ENCODE data around the gene KRTAP10-3.
"Not testable (repeated sequence)": the region's sequence is repeated elsewhere in the genome, so short reads cannot be mapped to it uniquely, and the experiment has no call there.

The KRTAP10-3 gene

DNA sequence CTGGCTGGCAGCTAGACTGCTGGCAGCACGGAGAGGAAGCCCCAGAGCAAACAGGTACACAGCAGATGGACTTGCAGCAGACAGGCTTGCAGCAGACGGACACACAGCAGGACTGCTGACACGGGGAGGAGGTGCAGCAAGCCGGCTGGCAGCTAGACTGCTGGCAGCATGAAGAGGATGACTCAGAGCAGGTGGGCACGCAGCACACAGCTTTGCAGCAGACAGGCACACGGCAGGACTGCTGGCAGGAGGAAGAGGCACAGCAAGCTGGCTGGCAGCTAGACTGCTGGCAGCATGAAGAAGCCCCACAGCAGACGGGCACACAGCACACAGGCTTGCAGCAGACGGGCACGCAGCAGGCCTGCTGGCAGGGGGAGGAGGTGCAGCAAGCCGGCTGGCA lies 7.8 kb downstream of the KRTAP10-3 start:
- TF ChIP-seq, protein P1, sequence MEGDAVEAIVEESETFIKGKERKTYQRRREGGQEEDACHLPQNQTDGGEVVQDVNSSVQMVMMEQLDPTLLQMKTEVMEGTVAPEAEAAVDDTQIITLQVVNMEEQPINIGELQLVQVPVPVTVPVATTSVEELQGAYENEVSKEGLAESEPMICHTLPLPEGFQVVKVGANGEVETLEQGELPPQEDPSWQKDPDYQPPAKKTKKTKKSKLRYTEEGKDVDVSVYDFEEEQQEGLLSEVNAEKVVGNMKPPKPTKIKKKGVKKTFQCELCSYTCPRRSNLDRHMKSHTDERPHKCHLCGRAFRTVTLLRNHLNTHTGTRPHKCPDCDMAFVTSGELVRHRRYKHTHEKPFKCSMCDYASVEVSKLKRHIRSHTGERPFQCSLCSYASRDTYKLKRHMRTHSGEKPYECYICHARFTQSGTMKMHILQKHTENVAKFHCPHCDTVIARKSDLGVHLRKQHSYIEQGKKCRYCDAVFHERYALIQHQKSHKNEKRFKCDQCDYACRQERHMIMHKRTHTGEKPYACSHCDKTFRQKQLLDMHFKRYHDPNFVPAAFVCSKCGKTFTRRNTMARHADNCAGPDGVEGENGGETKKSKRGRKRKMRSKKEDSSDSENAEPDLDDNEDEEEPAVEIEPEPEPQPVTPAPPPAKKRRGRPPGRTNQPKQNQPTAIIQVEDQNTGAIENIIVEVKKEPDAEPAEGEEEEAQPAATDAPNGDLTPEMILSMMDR (IDR thresholded peaks at IDR 0.05; ENCODE audit: insufficient read depth, low read length, poor library complexity, severe bottlenecking), result no peak
- TF ChIP-seq EZH2phosphoT487 (conservative IDR thresholded peaks at IDR 0.05; ENCODE audit: low read length), result no peak
- H3K36me3 ChIP-seq (ENCODE audit: low read length), result 0 out of 2 replicates have a peak, but pooled peaks cover 4% of the 10 kb centered on the region
- H3K79me2 ChIP-seq (ENCODE audit: insufficient read depth, low read length), result no peaks in the 10 kb centered on the region
- no peaks in the 10 kb centered on the region for H3K9me2 ChIP-seq (replicated peaks; ENCODE audit: insufficient read depth, low read length)
- no peak overlapping the region for H2AFZ ChIP-seq (ENCODE audit: low read depth, low read length, severe bottlenecking)
- 0 out of 2 replicates have a peak, but pooled peaks cover 3% of the 10 kb centered on the region for H3K9me3 ChIP-seq (ENCODE audit: insufficient read depth, low read length)
- H3K4me3 ChIP-seq (ENCODE audit: insufficient read depth, low read length, poor library complexity, severe bottlenecking), result no peak overlapping the region
- no peak overlapping the region for H3K9ac ChIP-seq (ENCODE audit: low read length)
- H3K4me2 ChIP-seq (ENCODE audit: low read depth, low read length, poor library complexity, severe bottlenecking), result no peak overlapping the region
- H4K20me1 ChIP-seq (ENCODE audit: low read depth, low read length), result no peaks in the 10 kb centered on the region
- no peak overlapping the region for H3K27ac ChIP-seq (ENCODE audit: low read depth, low read length)
- no peaks in the 10 kb centered on the region for H3F3A ChIP-seq (ENCODE audit: insufficient read depth)
- no peaks in the 10 kb centered on the region for H3K27me3 ChIP-seq (ENCODE audit: low read length)

DNA sequence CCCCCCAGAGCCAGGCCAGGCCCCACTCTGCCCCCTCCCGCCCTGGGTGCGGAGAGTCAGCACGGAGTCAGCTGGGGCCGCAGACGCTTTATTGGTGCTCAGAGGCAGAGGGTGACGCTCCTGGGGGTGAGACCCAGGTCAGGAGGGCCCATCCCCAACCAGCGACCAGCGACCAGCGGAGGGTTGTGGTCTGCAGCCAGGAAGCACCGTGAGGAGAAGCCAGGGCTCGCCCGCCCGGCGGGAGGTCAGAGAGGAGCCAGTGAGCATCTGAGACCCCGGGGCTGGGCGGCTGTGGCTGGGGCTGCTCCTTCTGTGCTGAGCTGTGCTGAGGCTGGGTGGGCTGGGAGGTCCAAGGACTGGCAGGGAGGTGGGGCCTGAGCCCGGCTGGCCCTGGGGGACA lies 8.3 kb downstream of the KRTAP10-3 start:
- not testable (repeated sequence) for H3K4me2 ChIP-seq (ENCODE audit: low read depth, low read length, poor library complexity, severe bottlenecking); H3K27ac ChIP-seq (ENCODE audit: low read depth, low read length); H3K27me3 ChIP-seq (ENCODE audit: low read length); H3K9ac ChIP-seq (ENCODE audit: low read length); H3K9me3 ChIP-seq (ENCODE audit: insufficient read depth, low read length); H2AFZ ChIP-seq (ENCODE audit: low read depth, low read length, severe bottlenecking); H3K9me2 ChIP-seq (replicated peaks; ENCODE audit: insufficient read depth, low read length); H3K79me2 ChIP-seq (ENCODE audit: insufficient read depth, low read length); H3K36me3 ChIP-seq (ENCODE audit: low read length); H3K4me3 ChIP-seq (ENCODE audit: insufficient read depth, low read length, poor library complexity, severe bottlenecking); H3F3A ChIP-seq (ENCODE audit: insufficient read depth); H4K20me1 ChIP-seq (ENCODE audit: low read depth, low read length)

DNA sequence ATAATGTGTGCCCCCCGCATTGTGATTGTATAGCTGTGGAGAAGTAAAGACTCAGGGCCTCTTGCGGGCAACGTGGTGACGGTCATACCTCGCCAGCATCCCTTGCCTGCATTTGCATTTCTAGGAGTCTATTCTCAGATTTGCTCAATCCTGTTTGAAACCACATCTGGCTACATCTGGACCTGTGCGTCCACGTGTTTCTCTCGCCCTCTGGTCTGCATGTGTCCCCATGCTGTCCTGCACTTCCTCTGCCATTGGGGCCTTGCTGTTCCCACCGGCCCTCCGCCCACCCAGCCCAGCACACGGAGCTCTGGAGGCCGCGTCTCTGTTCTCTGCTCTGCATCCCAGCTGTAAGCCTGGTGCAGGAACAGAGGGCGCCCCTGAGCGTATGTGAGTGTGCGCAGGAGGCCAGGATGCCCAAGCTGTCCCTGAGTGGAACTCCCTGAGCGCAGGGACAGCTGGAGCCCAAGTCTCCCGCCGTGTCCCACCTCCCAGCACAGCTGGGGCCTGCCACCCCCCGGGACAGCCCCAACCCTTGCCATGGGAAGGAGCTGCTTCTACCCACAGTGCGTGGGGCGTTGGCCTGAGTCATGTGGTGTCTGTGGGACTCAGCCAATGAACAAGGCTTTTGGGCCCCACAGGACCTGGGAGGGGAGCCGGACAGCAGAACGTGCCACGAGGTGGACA lies 8.9 kb downstream of the KRTAP10-3 start:
- no peak overlapping the region for H2AFZ ChIP-seq (ENCODE audit: low read depth, low read length, severe bottlenecking)
- no peaks in the 10 kb centered on the region for H4K20me1 ChIP-seq (ENCODE audit: low read depth, low read length)
- H3K9me3 ChIP-seq (ENCODE audit: insufficient read depth, low read length), result 0 out of 2 replicates have a peak, but pooled peaks cover 3% of the 10 kb centered on the region
- H3K27ac ChIP-seq (ENCODE audit: low read depth, low read length), result no peak overlapping the region
- 0 out of 2 replicates have a peak, but pooled peaks cover 4% of the 10 kb centered on the region for H3K36me3 ChIP-seq (ENCODE audit: low read length)
- no peaks in the 10 kb centered on the region for H3F3A ChIP-seq (ENCODE audit: insufficient read depth)
- no peaks in the 10 kb centered on the region for H3K79me2 ChIP-seq (ENCODE audit: insufficient read depth, low read length)
- no peaks in the 10 kb centered on the region for H3K9me2 ChIP-seq (replicated peaks; ENCODE audit: insufficient read depth, low read length)
- H3K9ac ChIP-seq (ENCODE audit: low read length), result no peak overlapping the region
- no peak overlapping the region for H3K4me3 ChIP-seq (ENCODE audit: insufficient read depth, low read length, poor library complexity, severe bottlenecking)
- no peaks in the 10 kb centered on the region for H3K27me3 ChIP-seq (ENCODE audit: low read length)
- TF ChIP-seq EZH2phosphoT487 (conservative IDR thresholded peaks at IDR 0.05; ENCODE audit: low read length), result no peak
- TF ChIP-seq, protein P1 (IDR thresholded peaks at IDR 0.05; ENCODE audit: insufficient read depth, low read length, poor library complexity, severe bottlenecking), result no peak
- no peak overlapping the region for H3K4me2 ChIP-seq (ENCODE audit: low read depth, low read length, poor library complexity, severe bottlenecking)

DNA sequence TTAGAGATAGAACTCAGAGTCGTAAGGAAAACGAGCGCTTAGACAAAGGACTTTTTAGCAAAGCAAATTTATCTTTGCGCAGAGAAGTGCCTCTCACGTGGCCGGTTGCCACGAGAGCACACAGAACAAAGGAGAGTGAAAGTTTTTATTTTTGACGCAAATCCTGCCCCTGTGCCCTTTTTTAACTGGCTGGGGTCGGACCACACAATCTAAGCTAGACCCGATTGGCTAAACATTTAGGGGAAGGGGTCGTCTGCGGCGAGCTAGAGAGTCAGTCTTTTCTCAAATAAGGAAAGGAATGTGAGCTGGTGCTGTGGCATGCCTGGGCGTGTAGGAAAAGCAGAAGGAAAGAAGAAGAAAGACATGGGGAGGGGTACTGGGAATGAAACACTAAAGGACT lies 9.7 kb downstream of the KRTAP10-3 start:
- Histone ChIP-seq H3K4me2 (ENCODE audit: low read depth, low read length, poor library complexity, severe bottlenecking) (no peak overlapping the region), H3K9me3 (ENCODE audit: insufficient read depth, low read length) (0 out of 2 replicates have a peak, but pooled peaks cover 3% of the 10 kb centered on the region), H3F3A (ENCODE audit: insufficient read depth) (no peaks in the 10 kb centered on the region), H3K79me2 (ENCODE audit: insufficient read depth, low read length) (no peaks in the 10 kb centered on the region), H3K4me3 (ENCODE audit: insufficient read depth, low read length, poor library complexity, severe bottlenecking) (no peak overlapping the region), H3K9me2 (replicated peaks; ENCODE audit: insufficient read depth, low read length) (no peaks in the 10 kb centered on the region), H4K20me1 (ENCODE audit: low read depth, low read length) (no peaks in the 10 kb centered on the region), H3K36me3 (ENCODE audit: low read length) (0 out of 2 replicates have a peak, but pooled peaks cover 4% of the 10 kb centered on the region), H3K27me3 (ENCODE audit: low read length) (no peaks in the 10 kb centered on the region), H3K9ac (ENCODE audit: low read length) (no peak overlapping the region), H3K27ac (ENCODE audit: low read depth, low read length) (no peak overlapping the region), H2AFZ (ENCODE audit: low read depth, low read length, severe bottlenecking) (no peak overlapping the region)
- TF ChIP-seq EZH2phosphoT487 (conservative IDR thresholded peaks at IDR 0.05; ENCODE audit: low read length), result no peak
- TF ChIP-seq, protein P1 (IDR thresholded peaks at IDR 0.05; ENCODE audit: insufficient read depth, low read length, poor library complexity, severe bottlenecking), result no peak
